ENCODE results near the gene CACNA1F. TPM values are rescaled to one million over a fixed set of nuclear protein-coding genes. Genes with fewer than 3 reads are reported as not detected.

The CACNA1F gene
- total and polyA plus RNA-seq, 10 of the 15 experiments (the other 5 are each of a cell fraction or from before 2014, with no cell fraction given): 0.01 to 0.32 (median 0.05) TPM; not detected in 5

DNA sequence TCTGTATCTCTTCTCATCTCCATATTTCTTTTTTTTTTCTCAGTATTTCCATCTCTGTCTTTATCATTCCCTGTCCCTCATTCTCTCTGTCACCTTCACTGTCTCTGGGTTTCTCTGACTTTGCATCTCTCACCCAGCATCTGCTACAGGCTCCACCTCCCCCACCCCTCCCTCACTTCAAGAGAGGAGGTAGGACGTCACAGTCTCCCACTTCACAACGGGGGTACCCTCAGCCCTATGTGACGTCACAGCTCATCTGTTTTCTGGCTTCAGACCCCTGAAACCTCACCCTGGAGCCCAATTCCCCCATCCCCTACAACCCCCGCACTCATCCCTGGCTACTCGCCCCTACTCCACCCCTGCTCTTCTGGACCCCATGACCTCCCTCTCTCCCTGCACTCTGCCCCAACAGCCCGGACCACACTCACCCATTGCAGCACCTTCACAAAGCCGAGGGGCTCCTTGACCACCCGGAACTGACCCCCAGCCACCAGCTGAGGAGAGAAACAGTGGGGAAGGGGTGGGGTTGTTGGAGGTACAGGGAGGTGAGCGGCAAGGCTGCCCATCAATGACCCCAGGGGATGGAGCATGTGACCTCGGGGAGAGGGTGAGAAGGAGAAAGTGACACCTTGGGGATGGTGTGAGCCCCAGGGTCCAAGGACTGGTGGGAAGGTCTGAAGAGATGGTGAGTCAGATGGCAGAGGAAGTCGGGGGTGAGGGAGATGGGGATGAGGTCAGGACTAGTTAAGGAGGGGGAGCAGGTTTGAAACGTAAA is 34.4 kb downstream of the CACNA1F start:
- DNase-seq (ENCODE audit: low read depth, low spot score): no peak
- SMC1A ChIA-PET (ENCODE audit: uncharacterized antibody, unreplicated experiment): no interaction called here
- no peaks in the 10 kb centered on the region for H3K79me2 ChIP-seq (ENCODE audit: control insufficient read depth, insufficient read depth, low read length)
- no peak overlapping the region for H3K4me2 ChIP-seq (ENCODE audit: control insufficient read depth, insufficient read depth)
- POLR2A ChIA-PET: no interaction called here
- in situ Hi-C loops (cut with MboI): no loop called here
- BruUV-seq (replicated peaks): no TSS peak
- no peak overlapping the region for H3K27ac ChIP-seq (ENCODE audit: control insufficient read depth, insufficient read depth)
- no peak for FAIRE-seq
- RAD21 ChIA-PET (ENCODE audit: unreplicated experiment): no interaction called here
- H3K4me3 ChIP-seq: no peak overlapping the region
- H2AFZ ChIP-seq (ENCODE audit: control insufficient read depth, low read depth, low read length): no peak overlapping the region
- CTCF ChIA-PET: no interaction called here
- H3K36me3 ChIP-seq (ENCODE audit: control insufficient read depth in 2 of 2, insufficient read depth in 2 of 2, low read length in 1 of 2): no peaks in the 10 kb centered on the region
- H3K9me3 ChIP-seq (replicated peaks; ENCODE audit: control insufficient read depth, insufficient read depth, low read length): no peaks in the 10 kb centered on the region
- intact Hi-C loops (cut with micrococcal nuclease; ENCODE audit: unreplicated experiment): no loop called here
- H4K20me1 ChIP-seq (ENCODE audit: control insufficient read depth, insufficient read depth): no peaks in the 10 kb centered on the region
- TF ChIP-seq IKZF2 (IDR thresholded peaks at IDR 0.05): no peak
- no peak for TF ChIP-seq ATF7 (IDR thresholded peaks at IDR 0.05; ENCODE audit: low read depth)
- TF ChIP-seq YBX1 (IDR thresholded peaks at IDR 0.05): no peak
- TF ChIP-seq, protein P1, sequence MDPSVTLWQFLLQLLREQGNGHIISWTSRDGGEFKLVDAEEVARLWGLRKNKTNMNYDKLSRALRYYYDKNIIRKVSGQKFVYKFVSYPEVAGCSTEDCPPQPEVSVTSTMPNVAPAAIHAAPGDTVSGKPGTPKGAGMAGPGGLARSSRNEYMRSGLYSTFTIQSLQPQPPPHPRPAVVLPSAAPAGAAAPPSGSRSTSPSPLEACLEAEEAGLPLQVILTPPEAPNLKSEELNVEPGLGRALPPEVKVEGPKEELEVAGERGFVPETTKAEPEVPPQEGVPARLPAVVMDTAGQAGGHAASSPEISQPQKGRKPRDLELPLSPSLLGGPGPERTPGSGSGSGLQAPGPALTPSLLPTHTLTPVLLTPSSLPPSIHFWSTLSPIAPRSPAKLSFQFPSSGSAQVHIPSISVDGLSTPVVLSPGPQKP (IDR thresholded peaks at IDR 0.05; ENCODE audit: low read depth, low read length): no peak
- no peak for TF ChIP-seq RCOR1 (conservative IDR thresholded peaks at IDR 0.05; ENCODE audit: low read depth, low read length)
- TF ChIP-seq BACH1 (IDR thresholded peaks at IDR 0.05; ENCODE audit: borderline replicate concordance): no peak
- no peak for TF ChIP-seq EGR1 (IDR thresholded peaks at IDR 0.05; ENCODE audit: borderline replicate concordance in 1 of 2, low read depth in 2 of 2, low read length in 2 of 2)
- TF ChIP-seq DPF2 (IDR thresholded peaks at IDR 0.05): no peak
- no peak for TF ChIP-seq STAT3 (IDR thresholded peaks at IDR 0.05; ENCODE audit: low read depth, low read length)
- TF ChIP-seq JUNB (IDR thresholded peaks at IDR 0.05): no peak
- no peak for TF ChIP-seq SP1 (IDR thresholded peaks at IDR 0.05; ENCODE audit: low read depth, low read length)
- TF ChIP-seq GATAD2B (conservative IDR thresholded peaks at IDR 0.05; ENCODE audit: low read depth): no peak
- TF ChIP-seq TCF3 (IDR thresholded peaks at IDR 0.05; ENCODE audit: borderline replicate concordance, insufficient read depth, low read depth, low read length): no peak
- no peak for TF ChIP-seq SMAD1 (IDR thresholded peaks at IDR 0.05; ENCODE audit: low read depth, partially characterized antibody)
- TF ChIP-seq MTA3 (IDR thresholded peaks at IDR 0.05; ENCODE audit: borderline replicate concordance, low read length): no peak
- no peak for TF ChIP-seq HDAC2 (IDR thresholded peaks at IDR 0.05)
- no peak for TF ChIP-seq FOXM1 (IDR thresholded peaks at IDR 0.05; ENCODE audit: low read depth, low read length)
- TF ChIP-seq NFIC (IDR thresholded peaks at IDR 0.05; ENCODE audit: low read depth, low read length): no peak
- no peak for TF ChIP-seq MXI1 (IDR thresholded peaks at IDR 0.05; ENCODE audit: low read depth, low read length)
- H3K9ac ChIP-seq (ENCODE audit: control insufficient read depth, insufficient read depth, low read length): no peak overlapping the region
- ATAC-seq: no peak
- no peaks in the 10 kb centered on the region for H3K4me1 ChIP-seq (ENCODE audit: control insufficient read depth, insufficient read depth, low read length)
- H3K27me3 ChIP-seq (replicated peaks in 1 of 2; ENCODE audit: control insufficient read depth in 2 of 2, insufficient read depth in 2 of 2, low read length in 1 of 2): no peaks in the 10 kb centered on the region
- WGBS (ENCODE audit: insufficient coverage, insufficient replicate concordance, low lambda C conversion rate, missing lambda C conversion rate): 19% methylated on average over 10 of the region's 12 CpGs

All from GM12878 (cell line).